ENCODE measurements around the gene AMPD2.

AMPD2 gene

GRCh38 chr1:109639063-109639840 lies 19.6 kb downstream of the AMPD2 start:
- no peak for DNase-seq (ENCODE audit: extremely low spot score)
- ChIA-PET CTCF (interaction anchor here (0.6 to 6.9 kb wide), 22 partner anchors 10 to 789 kb away, joined by 3 to 118 read pairs (median 6); partner anchors contain the start of genes AHCYL1, GNAI3, GPR61 and GSTM2), POLR2A (interaction anchor here (0.7 to 6.6 kb wide), 5 partner anchors 19 to 135 kb away, joined by 3 to 79 read pairs (median 5); partner anchors contain the start of genes GNAI3 and GSTM2)
- TF ChIP-seq BHLHE40 (IDR thresholded peaks at IDR 0.05; ENCODE audit: borderline replicate concordance) (no peak), SUZ12 (IDR thresholded peaks at IDR 0.05) (no peak), NFRKB (IDR thresholded peaks at IDR 0.05) (no peak), L3MBTL2 (conservative IDR thresholded peaks at IDR 0.05) (no peak), FOXK2 (IDR thresholded peaks at IDR 0.05) (no peak)

GRCh38 chr1:109639841-109640184 lies 20.2 kb downstream of the AMPD2 start:
- no peak for TF ChIP-seq ARNT (IDR thresholded peaks at IDR 0.05)
- peak; percentile 56; the same call in 1 of the 2 replicates for TF ChIP-seq PKNOX1 (IDR thresholded peaks at IDR 0.05)
- ChIA-PET POLR2A (interaction anchor here (0.7 to 6.6 kb wide), 6 partner anchors 19 to 134 kb away, joined by 3 to 79 read pairs (median 5); partner anchors contain the start of genes GNAI3 and GSTM2), CTCF (interaction anchor here (0.5 to 6.9 kb wide), 35 partner anchors 10 to 788 kb away, joined by 3 to 118 read pairs (median 5); partner anchors contain the start of genes AHCYL1, GNAI3, GPR61 and GSTM2)
- no peak for DNase-seq (ENCODE audit: extremely low spot score)

- peak; percentile 85 for DNase-seq (ENCODE audit: extremely low spot score)
- POLR2A ChIA-PET: interaction anchor here (0.7 to 6.6 kb wide), 6 partner anchors 20 to 134 kb away, joined by 3 to 79 read pairs (median 5); partner anchors contain the start of genes GNAI3 and GSTM2
- CTCF ChIA-PET: interaction anchor here (0.5 to 6.9 kb wide), 38 partner anchors 10 to 725 kb away, joined by 3 to 118 read pairs (median 4); partner anchors contain the start of genes AHCYL1, GNAI3, GPR61 and GSTM2
- TF ChIP-seq TARDBP (IDR thresholded peaks at IDR 0.05) (no peak), ELF4 (IDR thresholded peaks at IDR 0.05) (no peak), BHLHE40 (IDR thresholded peaks at IDR 0.05; ENCODE audit: borderline replicate concordance) (no peak), ZNF384 (IDR thresholded peaks at IDR 0.05) (no peak), HDGF (IDR thresholded peaks at IDR 0.05; ENCODE audit: borderline replicate concordance) (0 out of 2 replicates have a peak, but pooled peaks have one; percentile 28), L3MBTL2 (conservative IDR thresholded peaks at IDR 0.05) (no peak), FOXM1 (IDR thresholded peaks at IDR 0.05; ENCODE audit: borderline replicate concordance) (no peak), SP1 (IDR thresholded peaks at IDR 0.05) (no peak)
Measured at GRCh38 chr1:109640285-109640865, 20.7 kb downstream of the AMPD2 start.

- TF ChIP-seq FOXK2 (IDR thresholded peaks at IDR 0.05) (no peak), LEF1 (IDR thresholded peaks at IDR 0.05; ENCODE audit: borderline replicate concordance) (no peak), HDGF (IDR thresholded peaks at IDR 0.05; ENCODE audit: borderline replicate concordance) (no peak), L3MBTL2 (conservative IDR thresholded peaks at IDR 0.05) (no peak), ELF4 (IDR thresholded peaks at IDR 0.05) (no peak), SP1 (IDR thresholded peaks at IDR 0.05) (no peak), PKNOX1 (IDR thresholded peaks at IDR 0.05) (no peak), ZNF384 (IDR thresholded peaks at IDR 0.05) (no peak), FOXA1 (IDR thresholded peaks at IDR 0.05) (no peak), SUZ12 (IDR thresholded peaks at IDR 0.05) (no peak), NFRKB (IDR thresholded peaks at IDR 0.05) (no peak), TARDBP (IDR thresholded peaks at IDR 0.05) (no peak), ARNT (IDR thresholded peaks at IDR 0.05) (no peak), FOXM1 (IDR thresholded peaks at IDR 0.05; ENCODE audit: borderline replicate concordance) (no peak), CTBP1 (IDR thresholded peaks at IDR 0.05; ENCODE audit: borderline replicate concordance) (no peak), BHLHE40 (IDR thresholded peaks at IDR 0.05; ENCODE audit: borderline replicate concordance) (no peak)
- DNase-seq (ENCODE audit: extremely low spot score): no peak
- ChIA-PET CTCF (interaction anchor here (0.6 to 6.9 kb wide), 18 partner anchors 10 to 1700 kb away, joined by 3 to 118 read pairs (median 8); partner anchors contain the start of genes AHCYL1, GNAI3 and GSTM2), POLR2A (interaction anchor here (1.2 to 6.6 kb wide), 3 partner anchors 92 to 97 kb away, joined by 3 to 79 read pairs (median 15); partner anchors contain the start of gene GNAI3)
Measured at GRCh38 chr1:109641078-109641740, 21.6 kb downstream of the AMPD2 start.

- CTCF ChIA-PET: interaction anchor here (0.7 to 6.9 kb wide), 5 partner anchors 9 to 1700 kb away, joined by 3 to 118 read pairs (median 42); partner anchors contain the start of gene GNAI3
- DNase-seq (ENCODE audit: extremely low spot score): no peak
- no peak for TF ChIP-seq BHLHE40 (IDR thresholded peaks at IDR 0.05; ENCODE audit: borderline replicate concordance)
- no peak for TF ChIP-seq SUZ12 (IDR thresholded peaks at IDR 0.05)
- TF ChIP-seq SP1 (IDR thresholded peaks at IDR 0.05): no peak
- no peak for TF ChIP-seq TARDBP (IDR thresholded peaks at IDR 0.05)
- TF ChIP-seq CTBP1 (IDR thresholded peaks at IDR 0.05; ENCODE audit: borderline replicate concordance): no peak
- no peak for TF ChIP-seq FOXK2 (IDR thresholded peaks at IDR 0.05)
- no peak for TF ChIP-seq ZNF384 (IDR thresholded peaks at IDR 0.05)
- no peak for TF ChIP-seq LEF1 (IDR thresholded peaks at IDR 0.05; ENCODE audit: borderline replicate concordance)
- TF ChIP-seq NFRKB (IDR thresholded peaks at IDR 0.05): no peak
- no peak for TF ChIP-seq HDGF (IDR thresholded peaks at IDR 0.05; ENCODE audit: borderline replicate concordance)
- no peak for TF ChIP-seq ARNT (IDR thresholded peaks at IDR 0.05)
- TF ChIP-seq PKNOX1 (IDR thresholded peaks at IDR 0.05): no peak
- no peak for TF ChIP-seq L3MBTL2 (conservative IDR thresholded peaks at IDR 0.05)
- TF ChIP-seq ELF4 (IDR thresholded peaks at IDR 0.05): no peak
- TF ChIP-seq FOXM1 (IDR thresholded peaks at IDR 0.05; ENCODE audit: borderline replicate concordance): no peak
- POLR2A ChIA-PET: interaction anchor here (6.6 kb wide), 1 partner anchor 93 kb away, joined by 79 read pairs; the partner anchor contains the start of gene GNAI3
Measured at GRCh38 chr1:109641861-109642260, 22.2 kb downstream of the AMPD2 start.
